Thymus (tissue), 14 donors: ENCODE results near the gene TOMM40L. TPM values are rescaled to one million over a fixed set of nuclear protein-coding genes. Genes with fewer than 3 reads are reported as not detected.

ENCODE experiments used
- DNase-seq, 9 donors: peaks; one replicate each; pipeline ENCODE4 v3.0.0-alpha.2; 2013; ENCODE audit warnings: low spot score in 9 of 9, low read depth in 6 of 9, missing footprints in 1 of 9
- H3K27ac ChIP-seq, 2 donors: one replicate each; pipeline ENCODE4 v1.5.1; 2013; ENCODE audit warnings: control low read depth in 1 of 2, low read depth in 1 of 2, low read length in 1 of 2, mild to moderate bottlenecking in 1 of 2, moderate library complexity in 1 of 2
- H3K27me3 ChIP-seq, 2 donors: one replicate each; pipeline ENCODE4 v1.5.1; 2013; ENCODE audit warnings: low read length in 1 of 2; ENCODE audit not compliant: control insufficient read depth in 2 of 2, insufficient read depth in 1 of 2
- H3K36me3 ChIP-seq, 2 donors: one replicate each; pipeline ENCODE4 v1.5.1; 2013; ENCODE audit warnings: low read length in 1 of 2, mild to moderate bottlenecking in 1 of 2, moderate library complexity in 1 of 2; ENCODE audit not compliant: control insufficient read depth in 2 of 2, insufficient read depth in 2 of 2
- H3K4me1 ChIP-seq, 2 donors: one replicate each; pipeline ENCODE4 v1.5.1; 2013; ENCODE audit warnings: low read length in 2 of 2; ENCODE audit not compliant: control insufficient read depth in 2 of 2, insufficient read depth in 2 of 2
- H3K4me3 ChIP-seq, 2 donors: one replicate each; pipeline ENCODE4 v1.5.1; 2013; ENCODE audit warnings: low read length in 2 of 2, control low read depth in 1 of 2, mild to moderate bottlenecking in 1 of 2
- H3K9me3 ChIP-seq, 2 donors: one replicate each; pipeline ENCODE4 v1.5.1; 2013; ENCODE audit warnings: low read length in 1 of 2, mild to moderate bottlenecking in 1 of 2; ENCODE audit not compliant: control insufficient read depth in 2 of 2, insufficient read depth in 1 of 2
- WGBS: extraction: QIAGEN DNeasy Blood & Tissue Kit; methylation state at CpG from one replicate; pipeline ENCODE4 v1.1.7; 2013; 5-methylcytosine and 5-hydroxymethylcytosine counted together
- long read RNA-seq, 10 donors: transcript quantifications; one replicate each; lab custom pipeline, GENCODE V29; 2026
- polyA plus RNA-seq: library from polyadenylated mRNA; stranded (reverse); fragments of 200-250 nt; gene quantifications from one replicate; pipeline ENCODE4 v1.2.3, GENCODE V29; 2013
- total RNA-seq: library from RNA; stranded (reverse); fragments of 120-200 nt; gene quantifications from one replicate; pipeline ENCODE4 v1.2.4, GENCODE V29; 2013
- donor health status: healthy.

Gene TOMM40L
- total RNA-seq: 9.6 TPM
- 9.1 TPM for polyA plus RNA-seq
- long read RNA-seq, donor 1: 0 reads
- long read RNA-seq, donor 2, partial matches to known transcripts: 9 of 9 reads
- long read RNA-seq, donor 2, other reads (novel, unspliced or antisense): 0 of 9 reads
- long read RNA-seq, donor 3, partial matches to known transcripts: 0 of 3 reads
- long read RNA-seq, donor 3, other reads (novel, unspliced or antisense): 0 of 3 reads
- long read RNA-seq, donor 4, partial matches to known transcripts: 7 of 9 reads
- long read RNA-seq, donor 4, other reads (novel, unspliced or antisense): 0 of 9 reads
- long read RNA-seq, donor 5: 0 reads
- long read RNA-seq, donor 6: 0 reads
- long read RNA-seq, donor 7, partial matches to known transcripts: 0 of 6 reads
- long read RNA-seq, donor 7, other reads (novel, unspliced or antisense): 0 of 6 reads
- long read RNA-seq, donor 8, partial matches to known transcripts: 0 of 1 reads
- long read RNA-seq, donor 8, other reads (novel, unspliced or antisense): 0 of 1 reads
- long read RNA-seq, donor 9: 0 reads
- long read RNA-seq, donor 10, partial matches to known transcripts: 0 of 3 reads
- long read RNA-seq, donor 10, other reads (novel, unspliced or antisense): 0 of 3 reads

GRCh38 chr1:161225534-161226319 is at the start of gene TOMM40L:
Gene TOMM40L, plus strand, starts transcription at chr1:161226060. Its CDS starts 430 bp downstream, at chr1:161226490.
- Histone ChIP-seq H3K27ac (peak within 1 kb of the TSS; percentile 72 to 79), H3K9me3 (no peaks in the 10 kb centered on the region), H3K4me1 (peaks cover 8 to 30% of the 10 kb centered on the region in 2 donors), H3K4me3 (peak within 1 kb of the TSS; percentile 54 to 68), H3K27me3 (no peaks in the 10 kb centered on the region), H3K36me3 (peaks cover 15 to 23% of the 10 kb centered on the region in 2 donors)
- peak; percentile 95 to 100 (median 98) for DNase-seq
- 6% methylated on average over 16 of the region's 16 CpGs for WGBS

GRCh38 chr1:161176468-161177111 is 49.3 kb upstream of the TOMM40L start:
- H3K4me3 ChIP-seq: peak overlapping the region; percentile 85 to 87
- peaks cover 32 to 39% of the 10 kb centered on the region in 2 donors for H3K36me3 ChIP-seq
- peak overlapping the region; percentile 71 to 86 for H3K27ac ChIP-seq
- H3K9me3 ChIP-seq: no peaks in the 10 kb centered on the region
- DNase-seq: no peak
- 32% methylated on average over 17 of the region's 17 CpGs for WGBS
- no peaks in the 10 kb centered on the region for H3K27me3 ChIP-seq
- peaks cover 12 to 21% of the 10 kb centered on the region in 2 donors for H3K4me1 ChIP-seq

GRCh38 chr1:161177112-161177935 is 48.5 kb upstream of the TOMM40L start, which contains the start of gene B4GALT3:
Gene B4GALT3, minus strand, starts transcription at chr1:161177507. Its CDS starts 1,447 bp downstream, at chr1:161176060.
- Histone ChIP-seq H3K9me3 (no peaks in the 10 kb centered on the region), H3K36me3 (peaks cover 25 to 32% of the 10 kb centered on the region in 2 donors), H3K27me3 (no peaks in the 10 kb centered on the region), H3K27ac (peak within 1 kb of the TSS; percentile 71 to 86), H3K4me1 (peaks cover 12 to 25% of the 10 kb centered on the region in 2 donors), H3K4me3 (peak within 1 kb of the TSS; percentile 85 to 87)
- WGBS: 6% methylated on average over 50 of the region's 50 CpGs
- DNase-seq: peak; percentile 64 to 92 (median 84)

GRCh38 chr1:161177936-161178244 is 48.0 kb upstream of the TOMM40L start:
- peak overlapping the region; percentile 68 to 80 for H3K27ac ChIP-seq

GRCh38 chr1:161179698-161180097 is 46.2 kb upstream of the TOMM40L start:
- DNase-seq: no peak
- Histone ChIP-seq H3K27ac (no peak overlapping the region), H3K36me3 (peaks cover 5 to 11% of the 10 kb centered on the region in 2 donors), H3K4me1 (peaks cover 12 to 44% of the 10 kb centered on the region in 2 donors), H3K9me3 (no peaks in the 10 kb centered on the region), H3K27me3 (no peaks in the 10 kb centered on the region), H3K4me3 (no peak overlapping the region)
- 97% methylated on average over 3 of the region's 3 CpGs for WGBS

More at GRCh38 chr1:161177936-161178244, 48.0 kb upstream of the TOMM40L start:
- 90% methylated on average over 9 of the region's 9 CpGs for WGBS
- peaks cover 19 to 26% of the 10 kb centered on the region in 2 donors for H3K36me3 ChIP-seq
- H3K27me3 ChIP-seq: no peaks in the 10 kb centered on the region
- no peak for DNase-seq
- H3K4me3 ChIP-seq: peak overlapping the region in 1 of 2 donors; percentile 87
- H3K4me1 ChIP-seq: peaks cover 12 to 30% of the 10 kb centered on the region in 2 donors
- no peaks in the 10 kb centered on the region for H3K9me3 ChIP-seq

- no peaks in the 10 kb centered on the region for H3K27me3 ChIP-seq
- no peak overlapping the region for H3K4me3 ChIP-seq
- peak in 1 of 9 donors; percentile 39 for DNase-seq
- H3K27ac ChIP-seq: no peak overlapping the region
- H3K36me3 ChIP-seq: peaks cover 0 to 3% of the 10 kb centered on the region in 2 donors
- H3K4me1 ChIP-seq: peaks cover 16 to 52% of the 10 kb centered on the region in 2 donors
- 87% methylated on average over 1 of the region's 1 CpG for WGBS
- H3K9me3 ChIP-seq: no peaks in the 10 kb centered on the region
Observed at GRCh38 chr1:161180639-161181038, 45.2 kb upstream of the TOMM40L start.

- DNase-seq: peak in 1 of 9 donors; percentile 47
- H3K4me3 ChIP-seq: no peak overlapping the region
- H3K27me3 ChIP-seq: no peaks in the 10 kb centered on the region
- peaks cover 16 to 53% of the 10 kb centered on the region in 2 donors for H3K4me1 ChIP-seq
- no peaks in the 10 kb centered on the region for H3K36me3 ChIP-seq
- peak overlapping the region; percentile 45 to 52 for H3K27ac ChIP-seq
- 96% methylated on average over 1 of the region's 1 CpG for WGBS
- no peaks in the 10 kb centered on the region for H3K9me3 ChIP-seq
Observed at GRCh38 chr1:161182214-161182613, 43.6 kb upstream of the TOMM40L start.

GRCh38 chr1:161185282-161185682 is 40.6 kb upstream of the TOMM40L start:
- peak in 8 of 9 donors; percentile 62 to 93 (median 78) for DNase-seq
- Histone ChIP-seq H3K4me1 (peaks cover 12 to 55% of the 10 kb centered on the region in 2 donors), H3K27ac (peak overlapping the region; percentile 86 to 97), H3K27me3 (no peaks in the 10 kb centered on the region), H3K9me3 (no peaks in the 10 kb centered on the region), H3K36me3 (no peaks in the 10 kb centered on the region), H3K4me3 (no peak overlapping the region)
- 0% methylated on average over 3 of the region's 3 CpGs for WGBS
